Activated naive CD4-positive, alpha-beta T cell (primary cell): ENCODE data around the gene SLC2A4RG.

ENCODE experiments used
- DNase-seq, 4 experiments: peaks; one replicate each; lab custom pipeline; 2025; lab: John Stamatoyannopoulos, UW

Gene SLC2A4RG

GRCh38 chr20:63699466-63700198 is 39.9 kb upstream of the SLC2A4RG start:
- DNase-seq: no peak

GRCh38 chr20:63700199-63701050 is 39.2 kb upstream of the SLC2A4RG start:
- no peak for DNase-seq

GRCh38 chr20:63701051-63701328 is 38.6 kb upstream of the SLC2A4RG start:
- no peak for DNase-seq

GRCh38 chr20:63701329-63702035 is 38.1 kb upstream of the SLC2A4RG start:
- no peak for DNase-seq

GRCh38 chr20:63702036-63702665 is 37.4 kb upstream of the SLC2A4RG start:
- DNase-seq: no peak

- DNase-seq: no peak
These were observed 36.7 kb upstream of the SLC2A4RG start for GRCh38 chr20:63702751-63703470.

GRCh38 chr20:63703471-63703975 is 36.1 kb upstream of the SLC2A4RG start:
- DNase-seq: no peak

- no peak for DNase-seq
These were observed 35.4 kb upstream of the SLC2A4RG start for GRCh38 chr20:63703976-63704748.

- no peak for DNase-seq
These were observed 34.8 kb upstream of the SLC2A4RG start for GRCh38 chr20:63704749-63705117.

GRCh38 chr20:63705232-63706026 is 34.1 kb upstream of the SLC2A4RG start:
- DNase-seq: no peak

- DNase-seq: no peak
These were observed 33.4 kb upstream of the SLC2A4RG start for GRCh38 chr20:63706027-63706695.

- peak in 2 of 4 experiments; percentile 43 to 59 for DNase-seq
These were observed 32.6 kb upstream of the SLC2A4RG start for GRCh38 chr20:63706852-63707557.

GRCh38 chr20:63707558-63708300 is 31.8 kb upstream of the SLC2A4RG start, which contains the start of the genes ARFRP1 and ZGPAT:
Gene ARFRP1, minus strand, starts transcription at chr20:63707976. Its CDS starts 885 bp downstream, at chr20:63707091.
Gene ZGPAT, plus strand, starts transcription at chr20:63708039. Its CDS starts 542 bp downstream, at chr20:63708581.
- DNase-seq: peak; percentile 48 to 84 (median 66)

GRCh38 chr20:63708301-63709148 is 31.1 kb upstream of the SLC2A4RG start:
- no peak for DNase-seq

- DNase-seq: no peak
These were observed 30.4 kb upstream of the SLC2A4RG start for GRCh38 chr20:63709149-63709527.

GRCh38 chr20:63711085-63711645 is 28.4 kb upstream of the SLC2A4RG start:
- DNase-seq: no peak
